K562 (cell line): Measurements from ENCODE around the gene CYP21A2. TPM values are rescaled to one million over a fixed set of nuclear protein-coding genes. Genes with fewer than 3 reads are reported as not detected.

Source experiments
- ATAC-seq: fragments of 200-7000 bp; cut with Tn5 transposase; 3 replicates; pipeline ENCODE4 v1.9.1; 2020; ENCODE audit warnings: moderate library complexity
- BruUV-seq: library from RNA; stranded (reverse); fragments of 400-500 nt; replicated peaks from 2 replicates; lab custom pipeline; 2021; lab: Mats Ljungman, UMichigan
- CTCF ChIA-PET: fragments of 300-600 bp; formaldehyde crosslinking; extraction: SDS; loops from one replicate; lab custom pipeline; 2021; ENCODE audit warnings: low intra/inter-chr PET ratio; lab: Yijun Ruan, JAX
- POLR2A ChIA-PET: fragments of 300-600, 350-650 bp; sonication (Branson Sonifier 250); formaldehyde crosslinking; extraction: SDS; loops from one replicate; lab custom pipeline; 2021; ENCODE audit warnings: antibody characterized with exemption, inconsistent platforms; lab: Yijun Ruan, JAX
- DNase-seq, 4 experiments: peaks; one replicate each; pipeline versions ENCODE4 v3.0.0 to v3.0.0-alpha.2; 2011 to 2018; ENCODE audit warnings: low spot score in 3 of 4, mixed read lengths in 3 of 4; ENCODE audit errors: extremely low read depth in 1 of 4
- FAIRE-seq: peaks from 2 replicates; lab custom pipeline; 2011; peaks lifted over from hg19 to GRCh38; lab: Jason Lieb, UNC
- H2AFZ ChIP-seq: 2 replicates; pipeline ENCODE4 v1.6.0; 2011; ENCODE audit warnings: low read depth, low read length, control low read depth, inconsistent platforms
- H3K27ac ChIP-seq: fragments of 200-600 bp; 3 replicates; pipeline ENCODE4 v1.8.0; 2011; ENCODE audit warnings: low read depth, mild to moderate bottlenecking, control low read depth, inconsistent platforms, low read length, moderate library complexity, mixed read lengths; ENCODE audit errors: extremely low read depth
- H3K27me3 ChIP-seq, 2 experiments: fragments of 300-600 bp in 1 of 2; 2 replicates in 1 of 2; 3 replicates in 1 of 2; pipeline versions ENCODE4 v1.6.0 to v1.8.0; 2011; ENCODE audit warnings: inconsistent platforms in 2 of 2, low read length in 2 of 2, mild to moderate bottlenecking in 1 of 2, mixed read lengths in 1 of 2, moderate library complexity in 1 of 2; ENCODE audit not compliant: control insufficient read depth in 2 of 2, insufficient read depth in 2 of 2
- H3K36me3 ChIP-seq: fragments of 300-600 bp; 3 replicates; pipeline ENCODE4 v1.8.0; 2011; ENCODE audit warnings: mild to moderate bottlenecking, low read length, inconsistent platforms; ENCODE audit not compliant: control insufficient read depth, insufficient read depth
- H3K4me1 ChIP-seq, 2 experiments: fragments of 200-600 bp in 1 of 2; replicated peaks in 1 of 2; 2 replicates in 1 of 2; 3 replicates in 1 of 2; pipeline versions ENCODE4 v1.5.1 to v1.8.0; 2011; ENCODE audit warnings: inconsistent platforms in 2 of 2, low read length in 2 of 2, mild to moderate bottlenecking in 1 of 2, mixed read lengths in 1 of 2, moderate library complexity in 1 of 2; ENCODE audit not compliant: control insufficient read depth in 2 of 2, insufficient read depth in 2 of 2
- H3K4me2 ChIP-seq: 2 replicates; pipeline ENCODE4 v1.6.1; 2011; ENCODE audit warnings: low read length, control low read depth, inconsistent platforms, mixed read lengths; ENCODE audit not compliant: insufficient read depth
- H3K4me3 ChIP-seq: fragments of 200-600 bp; sonication (generic), shearing (Covaris generic); 2 replicates; pipeline ENCODE4 v1.5.1; 2016; ENCODE audit warnings: control low read depth, inconsistent platforms
- H3K79me2 ChIP-seq: fragments of 200-600 bp; 3 replicates; pipeline ENCODE4 v1.8.0; 2011; ENCODE audit warnings: low read length, inconsistent platforms; ENCODE audit not compliant: control insufficient read depth, insufficient read depth
- H3K9ac ChIP-seq, 2 experiments: 2 replicates each; pipeline versions ENCODE4 v1.6.0 to v1.6.1; 2011; ENCODE audit warnings: low read depth in 2 of 2, low read length in 2 of 2, control low read depth in 1 of 2, inconsistent platforms in 1 of 2, mild to moderate bottlenecking in 1 of 2, mixed read lengths in 1 of 2; ENCODE audit not compliant: insufficient read depth in 1 of 2
- H3K9me1 ChIP-seq: one replicate; pipeline ENCODE4 v1.6.0; 2011; ENCODE audit warnings: inconsistent platforms, mild to moderate bottlenecking, low read length, moderate library complexity; ENCODE audit not compliant: control insufficient read depth, insufficient read depth
- H3K9me3 ChIP-seq: replicated peaks from 2 replicates; pipeline ENCODE4 v1.5.1; 2011; ENCODE audit warnings: low read depth, low read length, inconsistent platforms; ENCODE audit not compliant: control insufficient read depth, insufficient read depth
- H4K20me1 ChIP-seq: replicated peaks from 2 replicates; pipeline ENCODE4 v1.6.1; 2011; ENCODE audit warnings: low read length, inconsistent platforms, mixed read lengths; ENCODE audit not compliant: control insufficient read depth, insufficient read depth
- ATF1 ChIP-seq, 2 experiments: fragments of 450-650 bp in 1 of 2; IDR thresholded peaks; 2 replicates each; pipeline ENCODE4 v1.6.1; 2016; ENCODE audit warnings: missing compliant biosample characterization in 1 of 2, missing genetic modification characterization in 1 of 2
- BRD9 ChIP-seq: fragments of 450-650 bp; IDR thresholded peaks from 2 replicates; pipeline ENCODE4 v1.6.1; 2018; ENCODE audit warnings: low read depth; ENCODE audit not compliant: partially characterized antibody
- CBFB ChIP-seq: sonication (generic); formaldehyde crosslinking; IDR thresholded peaks from 2 replicates; pipeline ENCODE4 v1.4.0; 2020; ENCODE audit warnings: mild to moderate bottlenecking, missing genetic modification reagents
- CEBPG ChIP-seq, 3 experiments: fragments of 200-800 bp in 1 of 3; sonication (Bioruptor generic) in 1 of 3; sonication (generic) in 1 of 3; formaldehyde crosslinking in 1 of 3; IDR thresholded peaks in 2 of 3; conservative IDR thresholded peaks in 1 of 3; 2 replicates each; pipeline versions ENCODE4 v1.6.1 to v1.8.0; 2016 to 2022; ENCODE audit warnings: missing compliant biosample characterization in 2 of 3, missing genetic modification characterization in 2 of 3, mild to moderate bottlenecking in 1 of 3, missing genetic modification reagents in 1 of 3
- COPS2 ChIP-seq: fragments of 450-650 bp; conservative IDR thresholded peaks from 2 replicates; pipeline ENCODE4 v1.6.1; 2016; ENCODE audit warnings: mild to moderate bottlenecking, moderate library complexity
- KDM4B ChIP-seq, 2 experiments: fragments of 450-650 bp in 1 of 2; sonication (generic) in 1 of 2; IDR thresholded peaks; 2 replicates each; pipeline ENCODE4 v1.6.1; 2016 to 2017; ENCODE audit warnings: borderline replicate concordance in 2 of 2, antibody characterized with exemption in 1 of 2, low read depth in 1 of 2, mild to moderate bottlenecking in 1 of 2
- MAZ ChIP-seq, 2 experiments: fragments of 450-650 bp in 1 of 2; sonication (generic) in 1 of 2; formaldehyde crosslinking; IDR thresholded peaks in 1 of 2; conservative IDR thresholded peaks in 1 of 2; 2 replicates each; pipeline versions ENCODE4 v1.4.0 to v1.5.0; 2020; ENCODE audit warnings: mild to moderate bottlenecking in 1 of 2, missing genetic modification reagents in 1 of 2
- MCM2 ChIP-seq: fragments of 450-650 bp; IDR thresholded peaks from 2 replicates; pipeline ENCODE4 v1.6.1; 2017; ENCODE audit warnings: low read depth, mild to moderate bottlenecking
- NFE2 ChIP-seq: IDR thresholded peaks from 2 replicates; pipeline ENCODE4 v1.6.1; 2014; ENCODE audit warnings: antibody characterized with exemption, low read depth
- NRF1 ChIP-seq, 2 experiments: fragments of 450-650 bp; IDR thresholded peaks in 1 of 2; conservative IDR thresholded peaks in 1 of 2; 2 replicates each; pipeline ENCODE4 v1.6.1; 2014; ENCODE audit warnings: mild to moderate bottlenecking in 2 of 2
- PHF21A ChIP-seq: fragments of 450-650 bp; IDR thresholded peaks from 2 replicates; pipeline ENCODE4 v1.6.1; 2017; ENCODE audit warnings: low read depth, borderline replicate concordance
- POLR2AphosphoS2 ChIP-seq: IDR thresholded peaks from 2 replicates; pipeline ENCODE4 v1.6.1; 2012; ENCODE audit warnings: low read length, improper control_type of control experiment
- ZC3H4 ChIP-seq: sonication (generic); formaldehyde crosslinking; IDR thresholded peaks from 2 replicates; pipeline ENCODE4 v1.9.0; 2021; ENCODE audit warnings: missing genetic modification reagents, borderline replicate concordance
- ZNF224 ChIP-seq: sonication (generic); formaldehyde crosslinking; IDR thresholded peaks from 2 replicates; pipeline ENCODE4 v1.8.0; 2022; ENCODE audit warnings: mild to moderate bottlenecking, missing genetic modification reagents
- WGBS: fragments of 100-300 bp; shearing (Covaris generic); methylation state at CpG from one replicate; pipeline ENCODE4 v1.1.6; 2016; ENCODE audit warnings: low coverage, mixed read lengths; ENCODE audit not compliant: insufficient coverage; ENCODE audit errors: missing lambda C conversion rate; 5-methylcytosine and 5-hydroxymethylcytosine counted together
- in situ Hi-C: fragments of 300-500 bp; cut with MboI; formaldehyde crosslinking; loops from 4 replicates; pipeline ENCODE4 v1.15.0; 2018; ENCODE audit warnings: inconsistent platforms, mixed read lengths
- intact Hi-C: fragments of 100-400 bp; cut with micrococcal nuclease; formaldehyde crosslinking; loops from 2 replicates; pipeline ENCODE4 v1.14.2; 2022
- polyA plus RNA-seq, 8 experiments: library from polyadenylated mRNA; depleted of rRNA in 4 of 8; stranded (reverse) in 5 of 8; unstranded in 3 of 8; fragments of >200 nt; fragmentation: Nextera tagmentation in 2 of 8; fragmentation: Illumina TruSeq in 1 of 8; extraction: Ambion mirVana in 2 of 8; extraction: Trizol in 1 of 8; gene quantifications; 2 replicates each; pipeline versions ENCODE4 v1.2.1 to v1.2.3, GENCODE V29; 2011 to 2014; ENCODE audit warnings: inconsistent platforms in 1 of 8, missing spikeins in 1 of 8
- total RNA-seq, 7 experiments: library from RNA; depleted of rRNA in 6 of 7; stranded (reverse); fragments of >200 nt in 6 of 7; fragmentation: Illumina TruSeq in 2 of 7; extraction: Trizol in 2 of 7; gene quantifications; 2 replicates each; pipeline versions ENCODE4 v1.2.1 to v1.2.3, GENCODE V29; 2011 to 2021; ENCODE audit warnings: low replicate concordance in 1 of 7
- TF ChIP-seq, protein P1 (sequence below): sonication (generic); formaldehyde crosslinking; IDR thresholded peaks from 2 replicates; pipeline ENCODE4 v1.8.0; 2022; ENCODE audit warnings: mild to moderate bottlenecking, missing genetic modification reagents
- TF ChIP-seq, protein P2 (sequence below): fragments of 250-450 bp; sonication (Bioruptor Pico); IDR thresholded peaks from 2 replicates; pipeline ENCODE4 v1.5.0; 2021

CYP21A2 gene
- total and polyA plus RNA-seq, 9 of the 15 experiments (the other 6 are each of a cell fraction or from before 2014, with no cell fraction given): 0.03 to 1.4 (median 0.19) TPM

DNA sequence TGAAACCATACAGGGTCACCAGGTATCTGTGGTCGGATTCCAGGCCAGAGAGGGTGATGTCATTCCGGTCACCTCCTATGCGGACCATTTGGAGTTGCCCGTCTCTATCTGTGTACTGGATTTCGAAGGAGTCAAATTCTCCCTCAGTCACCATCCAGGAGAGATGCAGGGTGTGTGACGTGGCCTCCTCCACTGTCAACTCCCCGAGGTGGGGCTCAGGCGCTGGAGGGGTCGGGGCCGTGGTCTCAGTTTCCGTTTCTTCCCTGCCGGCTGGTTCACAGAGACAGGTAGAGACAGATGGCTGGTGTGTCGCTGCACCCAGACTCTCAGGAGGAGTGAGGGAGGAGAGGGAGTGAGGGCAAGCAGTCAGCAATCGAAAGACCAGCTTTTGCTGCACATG lies 30.7 kb downstream of the CYP21A2 start:
- WGBS: 13% methylated on average over 14 of the region's 14 CpGs
- no TSS peak for BruUV-seq
- Histone ChIP-seq H3K36me3 (no peaks in the 10 kb centered on the region), H3K9ac (peak overlapping the region in 1 of 2 experiments; percentile 11; a peak in 1 of 4 replicates), H4K20me1 (no peaks in the 10 kb centered on the region), H3K9me3 (no peaks in the 10 kb centered on the region), H2AFZ (no peak overlapping the region), H3K4me1 (peaks cover 0 to 18% of the 10 kb centered on the region in 2 experiments; a peak in 2 of 5 replicates), H3K27ac (no peak overlapping the region), H3K9me1 (no peaks in the 10 kb centered on the region), H3K4me2 (no peak overlapping the region), H3K4me3 (no peak overlapping the region), H3K27me3 (peaks cover 50 to 63% of the 10 kb centered on the region in 2 experiments), H3K79me2 (no peaks in the 10 kb centered on the region)
- peak; percentile 11 for FAIRE-seq
- in situ Hi-C loops: no loop called here
- ChIA-PET POLR2A (no interaction called here), CTCF (no interaction called here)
- DNase-seq: no peak
- ATAC-seq: no peak; the same call in 2 of the 3 replicates
- intact Hi-C loops: no loop called here
- no peak for TF ChIP-seq CEBPG (CRISPR knock-in tag; IDR thresholded peaks at IDR 0.05)
- no peak for TF ChIP-seq CEBPG (tag; conservative IDR thresholded peaks at IDR 0.05 in 1 of 2, IDR thresholded peaks at IDR 0.05 in 1 of 2)
- no peak for TF ChIP-seq ATF1 (CRISPR knock-in tag; IDR thresholded peaks at IDR 0.05)
- 0 out of 2 replicates have a peak, but pooled peaks have one; percentile 13 for TF ChIP-seq ATF1 (tag; IDR thresholded peaks at IDR 0.05)
- no peak for TF ChIP-seq ZNF224
- TF ChIP-seq, protein P1, sequence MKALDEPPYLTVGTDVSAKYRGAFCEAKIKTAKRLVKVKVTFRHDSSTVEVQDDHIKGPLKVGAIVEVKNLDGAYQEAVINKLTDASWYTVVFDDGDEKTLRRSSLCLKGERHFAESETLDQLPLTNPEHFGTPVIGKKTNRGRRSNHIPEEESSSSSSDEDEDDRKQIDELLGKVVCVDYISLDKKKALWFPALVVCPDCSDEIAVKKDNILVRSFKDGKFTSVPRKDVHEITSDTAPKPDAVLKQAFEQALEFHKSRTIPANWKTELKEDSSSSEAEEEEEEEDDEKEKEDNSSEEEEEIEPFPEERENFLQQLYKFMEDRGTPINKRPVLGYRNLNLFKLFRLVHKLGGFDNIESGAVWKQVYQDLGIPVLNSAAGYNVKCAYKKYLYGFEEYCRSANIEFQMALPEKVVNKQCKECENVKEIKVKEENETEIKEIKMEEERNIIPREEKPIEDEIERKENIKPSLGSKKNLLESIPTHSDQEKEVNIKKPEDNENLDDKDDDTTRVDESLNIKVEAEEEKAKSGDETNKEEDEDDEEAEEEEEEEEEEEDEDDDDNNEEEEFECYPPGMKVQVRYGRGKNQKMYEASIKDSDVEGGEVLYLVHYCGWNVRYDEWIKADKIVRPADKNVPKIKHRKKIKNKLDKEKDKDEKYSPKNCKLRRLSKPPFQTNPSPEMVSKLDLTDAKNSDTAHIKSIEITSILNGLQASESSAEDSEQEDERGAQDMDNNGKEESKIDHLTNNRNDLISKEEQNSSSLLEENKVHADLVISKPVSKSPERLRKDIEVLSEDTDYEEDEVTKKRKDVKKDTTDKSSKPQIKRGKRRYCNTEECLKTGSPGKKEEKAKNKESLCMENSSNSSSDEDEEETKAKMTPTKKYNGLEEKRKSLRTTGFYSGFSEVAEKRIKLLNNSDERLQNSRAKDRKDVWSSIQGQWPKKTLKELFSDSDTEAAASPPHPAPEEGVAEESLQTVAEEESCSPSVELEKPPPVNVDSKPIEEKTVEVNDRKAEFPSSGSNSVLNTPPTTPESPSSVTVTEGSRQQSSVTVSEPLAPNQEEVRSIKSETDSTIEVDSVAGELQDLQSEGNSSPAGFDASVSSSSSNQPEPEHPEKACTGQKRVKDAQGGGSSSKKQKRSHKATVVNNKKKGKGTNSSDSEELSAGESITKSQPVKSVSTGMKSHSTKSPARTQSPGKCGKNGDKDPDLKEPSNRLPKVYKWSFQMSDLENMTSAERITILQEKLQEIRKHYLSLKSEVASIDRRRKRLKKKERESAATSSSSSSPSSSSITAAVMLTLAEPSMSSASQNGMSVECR (CRISPR knock-in tag): no peak
- TF ChIP-seq COPS2: no peak
- TF ChIP-seq BRD9: no peak
- TF ChIP-seq MCM2: no peak
- TF ChIP-seq KDM4B (IDR thresholded peaks at IDR 0.05; ENCODE audit: borderline replicate concordance in 2 of 2, low read depth in 1 of 2): no peak
- no peak for TF ChIP-seq POLR2AphosphoS2
- TF ChIP-seq ZC3H4 (CRISPR knock-in tag): no peak
- TF ChIP-seq MAZ (CRISPR knock-in tag; conservative IDR thresholded peaks at IDR 0.05 in 1 of 2, IDR thresholded peaks at IDR 0.05 in 1 of 2): no peak
- TF ChIP-seq CBFB (CRISPR knock-in tag): no peak
- TF ChIP-seq NRF1 (conservative IDR thresholded peaks at IDR 0.05 in 1 of 2, IDR thresholded peaks at IDR 0.05 in 1 of 2): no peak
- TF ChIP-seq, protein P2, sequence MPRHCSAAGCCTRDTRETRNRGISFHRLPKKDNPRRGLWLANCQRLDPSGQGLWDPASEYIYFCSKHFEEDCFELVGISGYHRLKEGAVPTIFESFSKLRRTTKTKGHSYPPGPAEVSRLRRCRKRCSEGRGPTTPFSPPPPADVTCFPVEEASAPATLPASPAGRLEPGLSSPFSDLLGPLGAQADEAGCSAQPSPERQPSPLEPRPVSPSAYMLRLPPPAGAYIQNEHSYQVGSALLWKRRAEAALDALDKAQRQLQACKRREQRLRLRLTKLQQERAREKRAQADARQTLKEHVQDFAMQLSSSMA: no peak
- no peak for TF ChIP-seq PHF21A
- TF ChIP-seq NFE2: no peak
